ENCODE data around the gene ZNHIT3. TPM values are rescaled to one million over a fixed set of nuclear protein-coding genes. Genes with fewer than 3 reads are reported as not detected.

The ZNHIT3 gene
- polyA plus RNA-seq, result 211 and 219 TPM in 2 replicates

GRCh38 chr17:36486204-36487194 lies at the start of gene ZNHIT3:
Gene ZNHIT3 (plus strand): TSS chr17:36486681. CDS start chr17:36486700, 19 bp downstream.

GRCh38 chr17:36534840-36535668 lies 48.6 kb downstream of the ZNHIT3 start, which contains the start of the genes MYO19 and PIGW:
Gene MYO19 (minus strand): TSS chr17:36534868. CDS start chr17:36532538, 2,330 bp downstream.
Gene PIGW (plus strand): TSS chr17:36534987. CDS start chr17:36537102, 2,115 bp downstream.

GRCh38 chr17:36544307-36545076 lies 58.0 kb downstream of the ZNHIT3 start, which contains the start of gene GGNBP2:
Gene GGNBP2 (plus strand): TSS chr17:36544919. CDS start chr17:36545725, 806 bp downstream.

Other genes starting within 250 kb of the ZNHIT3 start
- gene TBC1D3I, start 222.1 kb upstream of the ZNHIT3 start, polyA plus RNA-seq, result 0.13 TPM in 1 of 2 replicates, not detected in the other
- gene TBC1D3G, start 162.8 kb upstream of the ZNHIT3 start, polyA plus RNA-seq, result 0.18 TPM in 1 of 2 replicates, not detected in the other
- gene TBC1D3H, start 98.2 kb upstream of the ZNHIT3 start, polyA plus RNA-seq, result 0.18 TPM in 1 of 2 replicates, not detected in the other
- 6.0 and 6.4 TPM in 2 replicates for gene MYO19, start 48.2 kb downstream of the ZNHIT3 start, polyA plus RNA-seq
- 2.1 and 3.3 TPM in 2 replicates for gene PIGW, start 48.3 kb downstream of the ZNHIT3 start, polyA plus RNA-seq
- 38.2 and 58.1 TPM in 2 replicates for gene GGNBP2, start 58.2 kb downstream of the ZNHIT3 start, polyA plus RNA-seq
- gene DHRS11, start 105.2 kb downstream of the ZNHIT3 start, polyA plus RNA-seq, result 11.8 and 17.5 TPM in 2 replicates
- 1.7 TPM in 1 of 2 replicates, not detected in the other for gene MRM1, start 114.9 kb downstream of the ZNHIT3 start, polyA plus RNA-seq

Data from Purkinje cell (primary cell).